Erythroblast (primary cell): ENCODE data around the gene STK24.

Source experiments
- GATA1 ChIP-seq: IDR thresholded peaks from 2 replicates; pipeline ENCODE4 v1.6.1; 2011; ENCODE audit warnings: low read depth, mild to moderate bottlenecking, control low read depth, low read length, moderate library complexity
- POLR2A ChIP-seq: IDR thresholded peaks from 2 replicates; pipeline ENCODE4 v1.6.1; 2011; ENCODE audit warnings: mild to moderate bottlenecking, low read length

- no peak for TF ChIP-seq POLR2A
- TF ChIP-seq GATA1 = no peak
These were observed 165.2 kb downstream of the STK24 start for GRCh38 chr13:98411617-98412265.
